OCI-LY1 (cell line): ENCODE measurements around the gene SIX5.

Experiments
- H2AFZ ChIP-seq: fragments of 200-600 bp; sonication (generic), shearing (Covaris generic); 2 replicates; pipeline ENCODE4 v1.6.0; 2014; ENCODE audit warnings: antibody characterized with exemption, mild to moderate bottlenecking, low read length
- H3F3A ChIP-seq: fragments of 200-600 bp; sonication (generic), shearing (Covaris generic); 2 replicates; pipeline ENCODE4 v1.6.0; 2014; ENCODE audit warnings: mild to moderate bottlenecking, antibody characterized with exemption, low read length, moderate library complexity; ENCODE audit not compliant: insufficient read depth
- H3K27ac ChIP-seq: fragments of 200-600 bp; sonication (generic); 2 replicates; pipeline ENCODE4 v1.5.1; 2014; ENCODE audit warnings: low read length, mixed run types, mild to moderate bottlenecking, low read depth; ENCODE audit not compliant: poor library complexity, severe bottlenecking
- H3K27me3 ChIP-seq: fragments of 200-600 bp; sonication (generic); 2 replicates; pipeline ENCODE4 v1.6.0; 2014; ENCODE audit warnings: antibody characterized with exemption, mild to moderate bottlenecking, low read length, moderate library complexity; ENCODE audit not compliant: insufficient read depth
- H3K36me3 ChIP-seq: fragments of 200-600 bp; sonication (generic); 2 replicates; pipeline ENCODE4 v1.6.1; 2014; ENCODE audit warnings: mild to moderate bottlenecking, antibody characterized with exemption, low read length, moderate library complexity, mixed read lengths; ENCODE audit not compliant: insufficient read depth
- H3K4me1 ChIP-seq: fragments of 200-600 bp; sonication (generic); 2 replicates; pipeline ENCODE4 v1.5.1; 2014; ENCODE audit warnings: mild to moderate bottlenecking, low read length, moderate library complexity; ENCODE audit not compliant: insufficient read depth, severe bottlenecking
- H3K4me2 ChIP-seq: fragments of 200-600 bp; sonication (generic), shearing (Covaris generic); 2 replicates; pipeline ENCODE4 v1.6.1; 2014; ENCODE audit warnings: low read length
- H3K4me3 ChIP-seq: fragments of 200-600 bp; sonication (generic); 2 replicates; pipeline ENCODE4 v1.5.1; 2014; ENCODE audit warnings: low read length, low read depth, mild to moderate bottlenecking, mixed read lengths; ENCODE audit not compliant: poor library complexity, severe bottlenecking
- H3K79me2 ChIP-seq: fragments of 200-600 bp; shearing (Covaris generic); 2 replicates; pipeline ENCODE4 v1.6.1; 2016; ENCODE audit warnings: mixed run types, low read length, mixed read lengths; ENCODE audit not compliant: insufficient read depth
- H3K9ac ChIP-seq: fragments of 200-600 bp; sonication (generic), shearing (Covaris generic); 2 replicates; pipeline ENCODE4 v1.6.1; 2014; ENCODE audit warnings: mild to moderate bottlenecking, low read length, mixed read lengths
- H3K9me2 ChIP-seq: fragments of 200-600 bp; sonication (generic), shearing (Covaris generic); 2 replicates; pipeline ENCODE4 v1.6.1; 2014; ENCODE audit warnings: low read depth, mild to moderate bottlenecking, low read length, mixed read lengths
- H3K9me3 ChIP-seq: fragments of 200-600 bp; shearing (Covaris generic); 2 replicates; pipeline ENCODE4 v1.6.1; 2014; ENCODE audit warnings: low read length, mixed read lengths
- H4K20me1 ChIP-seq: fragments of 200-600 bp; sonication (generic), shearing (Covaris generic); 2 replicates; pipeline ENCODE4 v1.6.0; 2016; ENCODE audit warnings: mild to moderate bottlenecking, low read length; ENCODE audit not compliant: insufficient read depth
- CTCF ChIP-seq: fragments of 200-600 bp; sonication (generic), shearing (Covaris generic); IDR thresholded peaks from 2 replicates; pipeline ENCODE4 v1.5.1; 2017; ENCODE audit warnings: mild to moderate bottlenecking, antibody characterized with exemption, low read length, moderate library complexity, mixed read lengths
- EZH2 ChIP-seq: fragments of 200-600 bp; sonication (generic), shearing (Covaris generic); IDR thresholded peaks from 2 replicates; pipeline ENCODE4 v1.8.0; 2017; ENCODE audit warnings: borderline replicate concordance, mixed run types, mild to moderate bottlenecking, antibody characterized with exemption, low read length, moderate library complexity, mixed read lengths

The SIX5 gene

GRCh38 chr19:45739498-45740439 is 29.3 kb downstream of the SIX5 start:
- Histone ChIP-seq H3K4me1 (no peaks in the 10 kb centered on the region), H2AFZ (no peak overlapping the region), H3K27me3 (peaks cover under 1% of the 10 kb centered on the region; the same call in 1 of the 2 replicates), H3K36me3 (no peaks in the 10 kb centered on the region), H3K9me2 (no peaks in the 10 kb centered on the region), H3K27ac (no peak overlapping the region), H4K20me1 (no peaks in the 10 kb centered on the region), H3K9ac (no peak overlapping the region), H3K4me3 (no peak overlapping the region), H3F3A (no peaks in the 10 kb centered on the region), H3K79me2 (no peaks in the 10 kb centered on the region), H3K4me2 (no peak overlapping the region), H3K9me3 (no peaks in the 10 kb centered on the region)
- TF ChIP-seq CTCF (no peak), EZH2 (no peak)

- no peaks in the 10 kb centered on the region for H4K20me1 ChIP-seq
- H3K9ac ChIP-seq = no peak within 1 kb of the TSS
- H3K27me3 ChIP-seq = no peaks in the 10 kb centered on the region
- no peaks in the 10 kb centered on the region for H3F3A ChIP-seq
- peaks cover 21% of the 10 kb centered on the region for H3K79me2 ChIP-seq
- peaks cover 9% of the 10 kb centered on the region for H3K4me1 ChIP-seq
- H3K4me2 ChIP-seq = no peak within 1 kb of the TSS
- H3K9me3 ChIP-seq = no peaks in the 10 kb centered on the region
- no peak within 1 kb of the TSS for H3K4me3 ChIP-seq
- no peak within 1 kb of the TSS for H3K27ac ChIP-seq
- H2AFZ ChIP-seq = no peak within 1 kb of the TSS
- H3K9me2 ChIP-seq = no peaks in the 10 kb centered on the region
- H3K36me3 ChIP-seq = no peaks in the 10 kb centered on the region
- TF ChIP-seq EZH2 = no peak
- no peak for TF ChIP-seq CTCF
Observed at GRCh38 chr19:45733160-45733810, 35.8 kb downstream of the SIX5 start, which contains the start of gene MEIOSIN. TSS of gene MEIOSIN (plus strand) at chr19:45733439. CDS start at chr19:45735377, 1,938 bp downstream.

GRCh38 chr19:45730368-45731288 is 38.4 kb downstream of the SIX5 start, which contains the start of gene FBXO46:
TSS of gene FBXO46 (minus strand) at chr19:45730896. CDS start at chr19:45713495, 17,401 bp downstream.
- H3K9me3 ChIP-seq = no peaks in the 10 kb centered on the region
- no peaks in the 10 kb centered on the region for H3K9me2 ChIP-seq
- H3K9ac ChIP-seq = peak within 1 kb of the TSS; percentile 94
- TF ChIP-seq EZH2 (no peak), CTCF (peak; percentile 34; the same call in 1 of the 2 replicates)
- no peaks in the 10 kb centered on the region for H4K20me1 ChIP-seq
- H3K27ac ChIP-seq = peak within 1 kb of the TSS; percentile 24
- no peak within 1 kb of the TSS for H2AFZ ChIP-seq
- peaks cover 41% of the 10 kb centered on the region for H3K79me2 ChIP-seq
- no peaks in the 10 kb centered on the region for H3K27me3 ChIP-seq
- H3K36me3 ChIP-seq = 0 out of 2 replicates have a peak, but pooled peaks cover 4% of the 10 kb centered on the region
- H3K4me2 ChIP-seq = peak within 1 kb of the TSS; percentile 89
- H3K4me3 ChIP-seq = peak within 1 kb of the TSS; percentile 92
- H3K4me1 ChIP-seq = peaks cover 9% of the 10 kb centered on the region
- no peaks in the 10 kb centered on the region for H3F3A ChIP-seq
